Fibroblast of skin of back (primary cell): ENCODE data around the gene MMD2. TPM values are rescaled to one million over a fixed set of nuclear protein-coding genes. Genes with fewer than 3 reads are reported as not detected.
A peak's percentile ranks its signal among the peaks of the same experiment; 100 is the strongest.
"Not testable (repeated sequence)": the region's sequence is repeated elsewhere in the genome, so short reads cannot be mapped to it uniquely, and the experiment has no call there.

ENCODE experiments used
- DNase-seq: peaks from one replicate; pipeline ENCODE4 v3.0.0-alpha.2; 2013
- polyA plus RNA-seq, 2 experiments: library from polyadenylated mRNA; unstranded; fragments of 120-200 nt; gene quantifications; one replicate each; pipeline ENCODE4 v1.2.1, GENCODE V29; 2013; ENCODE audit not compliant: insufficient read length in 2 of 2

Gene MMD2, protein sequence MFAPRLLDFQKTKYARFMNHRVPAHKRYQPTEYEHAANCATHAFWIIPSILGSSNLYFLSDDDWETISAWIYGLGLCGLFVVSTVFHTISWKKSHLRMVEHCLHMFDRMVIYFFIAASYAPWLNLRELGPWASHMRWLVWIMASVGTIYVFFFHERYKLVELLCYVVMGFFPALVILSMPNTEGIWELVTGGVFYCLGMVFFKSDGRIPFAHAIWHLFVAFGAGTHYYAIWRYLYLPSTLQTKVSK
- not detected for polyA plus RNA-seq (2013, experiment 1 of 2; ENCODE audit: insufficient read length)
- not detected for polyA plus RNA-seq (2013, experiment 2 of 2; ENCODE audit: insufficient read length)

DNA sequence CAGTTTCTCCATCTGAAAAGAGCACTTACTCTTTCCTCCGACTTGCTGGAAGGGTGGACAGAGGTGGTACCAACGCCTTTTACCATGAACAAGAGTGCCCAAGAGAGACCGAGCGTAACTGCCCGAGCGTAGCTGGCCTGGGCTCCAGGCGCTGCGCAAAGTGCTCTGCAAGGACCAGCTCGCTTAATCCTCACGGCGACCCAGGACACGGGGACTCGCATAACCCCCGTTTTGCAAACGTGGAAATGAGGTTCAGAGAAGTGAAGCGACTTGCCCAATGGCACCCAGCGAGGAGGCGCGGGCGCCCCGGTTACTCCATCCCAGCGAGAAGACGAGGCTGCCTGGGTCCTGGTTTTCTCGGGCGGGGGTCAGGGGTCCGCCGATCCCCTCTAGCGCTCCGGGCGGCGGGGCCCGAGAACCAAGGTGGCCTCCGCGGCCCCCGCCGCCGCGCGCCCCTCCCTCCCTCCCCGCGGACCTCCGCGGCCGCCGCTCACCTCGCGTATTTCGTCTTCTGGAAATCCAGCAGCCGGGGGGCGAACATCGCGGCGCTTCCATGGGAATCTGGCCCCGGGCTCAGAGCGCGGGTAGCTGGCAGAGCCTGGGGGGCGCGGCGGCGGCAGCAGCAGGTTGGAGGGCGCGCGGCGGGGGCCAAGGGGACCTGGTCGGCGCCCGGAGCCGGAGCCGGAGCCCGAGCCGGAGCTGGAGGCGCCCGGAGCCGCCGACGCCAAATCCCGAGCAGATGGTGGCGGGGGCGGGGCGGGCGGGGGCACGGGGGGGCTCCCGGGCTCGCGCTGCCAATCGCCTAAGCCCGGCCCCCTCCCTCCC, at the start of gene MMD2:
TSS of gene MMD2 (minus strand) at position 711 of the 825 bp plus-strand sequence. CDS start at position 541, 170 bp downstream.
- no peak for DNase-seq

DNA sequence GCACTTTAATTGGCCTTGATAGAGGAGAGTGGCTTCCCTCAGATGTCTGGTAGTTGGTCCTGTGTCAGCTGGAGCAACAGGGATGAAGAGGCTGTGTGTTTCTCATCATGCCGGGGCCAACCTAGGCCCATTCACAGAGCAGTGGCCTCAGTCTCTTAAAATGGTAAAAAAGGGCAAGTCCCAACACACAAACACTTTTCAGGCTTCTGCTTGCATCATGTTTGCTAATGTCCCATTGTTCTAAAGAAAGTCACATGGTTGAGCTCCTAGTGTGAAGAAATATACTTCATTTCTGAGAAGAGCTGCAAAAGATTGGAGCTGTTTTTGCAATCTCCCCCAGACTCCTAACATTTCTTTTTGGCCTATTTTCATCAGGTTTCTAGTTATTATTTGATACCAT, 46.1 kb upstream of the MMD2 start:
- DNase-seq: no peak

DNA sequence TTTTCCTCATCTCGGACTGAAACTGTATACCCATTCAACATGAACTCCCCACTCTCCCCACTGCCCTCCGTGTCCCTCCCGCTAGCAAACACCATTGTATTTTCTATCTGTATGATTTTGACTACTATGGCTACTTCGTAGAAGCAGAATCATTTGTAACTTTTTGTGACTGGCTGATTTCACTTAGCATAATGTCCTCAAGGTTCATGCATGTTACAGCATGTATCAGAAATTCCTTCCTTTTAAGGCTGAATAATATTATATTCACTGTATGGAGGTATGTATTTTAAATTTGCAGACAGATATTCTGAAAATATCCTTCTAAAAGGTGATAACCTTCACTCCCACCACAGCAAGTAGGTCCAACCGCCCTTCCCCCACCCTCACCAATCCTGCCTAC, 42.9 kb upstream of the MMD2 start:
- no peak for DNase-seq

DNA sequence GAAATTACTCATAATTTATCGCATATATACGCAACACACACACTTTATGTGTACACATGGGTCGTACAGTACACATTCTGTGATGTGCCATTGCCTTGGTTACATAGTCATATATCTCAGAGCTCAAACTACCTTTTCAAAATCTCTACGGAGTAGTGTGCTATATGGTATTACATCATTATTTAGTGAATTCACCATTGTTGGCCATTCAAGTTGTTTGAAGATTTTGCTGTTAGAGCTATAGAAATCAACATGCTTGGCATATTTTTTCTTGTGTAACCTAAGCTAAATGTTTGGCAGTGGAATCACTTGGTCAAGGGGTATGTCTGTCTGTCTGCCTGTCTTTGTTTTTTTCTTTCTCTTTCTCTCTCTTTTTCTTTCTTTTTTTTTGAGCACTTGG, 42.0 kb upstream of the MMD2 start:
- no peak for DNase-seq

DNA sequence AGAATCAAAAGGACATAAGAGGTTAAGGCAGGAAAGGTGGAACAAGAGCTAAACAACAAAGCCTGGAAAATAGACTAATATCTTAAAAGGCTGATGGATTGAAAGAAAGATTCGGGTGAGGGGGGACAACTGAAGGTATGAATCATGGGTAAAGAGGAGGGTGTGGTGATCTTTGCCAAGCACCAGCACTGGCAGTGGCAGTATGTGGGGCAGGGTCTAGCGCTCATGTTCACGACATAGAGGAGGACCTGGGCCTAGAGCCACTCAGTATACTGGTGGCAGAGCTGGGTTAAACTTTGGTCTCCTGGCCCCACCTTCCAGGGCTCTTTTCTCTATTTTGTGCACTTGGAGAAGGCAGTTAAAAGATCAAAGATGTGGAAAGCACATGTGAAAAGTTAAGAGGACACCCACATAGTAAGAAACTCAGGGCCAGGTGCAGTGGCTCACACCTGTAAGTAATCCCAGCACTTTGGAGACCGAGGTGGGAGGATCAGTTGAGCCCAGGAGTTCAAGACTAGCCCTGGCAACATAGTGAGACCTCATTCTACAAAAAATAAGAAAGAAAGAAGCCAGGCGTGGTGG, 40.5 kb upstream of the MMD2 start:
- no peak for DNase-seq

DNA sequence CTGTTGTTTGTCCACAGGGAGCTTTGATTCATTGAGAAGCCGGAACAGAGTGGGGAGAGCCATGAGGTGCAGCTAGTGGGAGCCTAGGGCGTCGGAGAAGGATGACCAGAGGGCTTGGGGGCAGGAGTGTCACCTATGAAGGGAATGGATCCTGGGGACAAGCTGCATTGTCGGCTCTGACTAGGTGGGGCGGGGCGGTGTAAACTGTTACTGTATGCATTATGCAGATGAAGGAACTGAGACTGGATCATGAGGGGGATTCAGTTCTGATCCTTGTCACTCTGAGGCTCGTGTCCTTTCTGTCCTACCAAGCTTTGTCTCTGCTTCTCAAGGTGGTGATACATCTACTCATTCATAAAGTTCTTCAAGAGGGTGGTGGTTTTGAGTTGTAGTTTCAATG, 39.9 kb upstream of the MMD2 start:
- DNase-seq: no peak

DNA sequence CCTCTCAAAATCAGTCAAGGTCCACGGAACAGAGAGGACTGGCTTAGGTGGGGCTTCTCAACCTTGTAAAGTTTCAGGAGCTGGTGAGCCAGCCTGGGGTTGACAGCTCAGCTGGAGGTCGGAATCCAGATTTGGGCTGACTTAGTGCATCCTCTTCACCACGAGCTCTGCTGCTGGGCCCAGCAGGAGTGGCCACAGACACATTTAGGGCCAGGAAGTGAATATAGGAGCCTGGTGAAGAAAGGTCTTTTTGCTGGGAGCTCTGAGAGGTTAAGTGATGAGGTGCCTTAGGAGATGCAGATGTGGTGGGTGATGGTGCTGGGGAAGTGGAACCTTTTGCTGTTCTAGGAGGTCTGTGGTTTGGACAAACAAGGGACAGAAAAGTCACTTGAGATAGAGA, 39.3 kb upstream of the MMD2 start:
- no peak for DNase-seq

DNA sequence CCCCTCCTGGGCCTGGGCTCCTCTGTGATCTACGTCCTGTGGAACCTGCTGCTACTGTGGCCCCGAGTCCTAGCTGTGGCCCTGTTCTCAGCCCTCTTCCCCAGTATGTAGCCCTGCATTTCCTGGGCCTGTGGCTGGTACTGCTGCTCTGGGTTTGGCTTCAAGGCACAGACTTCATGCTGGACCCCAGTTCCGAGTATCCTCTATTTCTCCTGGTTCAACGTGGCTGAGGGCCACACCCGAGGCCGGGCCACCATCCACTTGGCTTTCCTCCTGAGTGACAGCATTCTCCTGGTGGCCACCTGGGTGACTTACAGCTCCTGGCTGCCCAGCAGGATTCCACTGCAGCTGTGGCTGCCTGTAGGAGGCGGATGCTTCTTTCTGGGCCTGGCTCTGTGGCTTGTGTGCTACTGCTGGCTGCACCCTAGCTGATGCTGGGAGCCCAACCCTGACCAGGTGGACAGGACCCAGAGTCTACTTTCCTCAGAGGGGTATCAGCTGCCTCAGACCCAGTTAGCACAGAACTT, 37.8 kb upstream of the MMD2 start:
- DNase-seq: no peak

DNA sequence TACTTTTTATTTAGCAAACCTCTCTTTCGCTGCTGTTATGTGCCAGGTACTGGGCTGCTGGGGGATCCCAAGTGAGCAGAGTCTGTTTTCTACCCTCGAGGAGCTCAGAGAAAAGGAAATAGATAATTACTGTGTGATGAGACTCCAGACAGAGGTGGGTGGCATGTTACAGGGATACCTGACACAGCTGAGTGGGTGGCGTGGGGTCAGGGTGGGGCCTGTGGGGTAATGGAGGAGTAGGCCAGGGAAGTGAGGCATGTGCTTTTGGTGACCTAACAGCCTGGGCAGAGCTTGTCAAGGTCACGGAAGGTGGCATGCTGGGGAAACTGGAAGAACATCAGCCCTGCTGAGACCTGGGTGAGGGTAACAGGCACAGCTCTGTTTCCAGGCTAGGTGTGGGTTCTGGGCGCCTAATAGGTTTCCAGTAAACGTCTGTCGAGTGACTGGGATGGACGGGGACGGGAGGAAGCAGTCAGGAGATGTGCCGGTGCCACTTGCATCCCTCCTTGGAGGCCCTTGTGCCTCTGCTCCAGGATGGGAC, 36.5 kb upstream of the MMD2 start:
- DNase-seq: no peak

DNA sequence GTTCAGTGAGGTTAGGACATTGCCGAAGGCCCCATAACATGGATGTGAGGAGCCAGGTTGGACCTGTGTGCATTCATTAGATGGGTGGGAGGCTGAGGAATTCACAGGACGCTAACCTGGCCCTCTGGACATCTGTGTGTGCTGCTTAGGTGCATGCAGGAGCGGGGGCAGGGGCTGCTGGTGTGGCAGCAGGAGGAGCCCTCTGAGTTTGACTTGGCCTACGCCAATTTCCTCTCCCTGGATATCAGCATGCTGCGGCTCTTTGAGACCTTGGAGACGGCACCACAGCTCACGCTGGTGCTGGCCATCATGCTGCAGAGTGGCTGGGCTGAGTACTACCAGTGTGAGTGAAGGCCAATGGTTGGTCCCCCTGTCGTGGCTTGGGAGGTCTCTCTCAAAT, 34.5 kb upstream of the MMD2 start:
- no peak for DNase-seq

DNA sequence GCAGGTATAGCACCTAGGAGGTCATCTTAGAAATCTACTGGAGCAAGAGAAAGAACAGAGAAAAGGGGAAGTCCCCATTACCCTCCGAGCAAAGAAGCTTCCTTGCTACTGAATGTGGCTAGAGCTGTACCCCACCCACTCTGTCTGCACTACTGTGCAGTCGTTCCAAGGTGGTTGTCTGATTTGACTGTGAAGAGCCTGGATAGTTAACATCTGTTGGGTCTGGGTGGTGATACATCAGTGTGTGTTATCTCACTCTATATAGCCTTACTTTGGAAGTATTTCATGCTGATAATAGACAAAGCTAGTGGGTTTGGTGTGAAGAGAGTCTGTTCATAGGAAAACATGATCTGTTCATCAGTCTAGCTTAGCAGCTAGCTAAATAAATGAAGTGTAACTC, 23.8 kb upstream of the MMD2 start:
- not testable (repeated sequence) for DNase-seq

DNA sequence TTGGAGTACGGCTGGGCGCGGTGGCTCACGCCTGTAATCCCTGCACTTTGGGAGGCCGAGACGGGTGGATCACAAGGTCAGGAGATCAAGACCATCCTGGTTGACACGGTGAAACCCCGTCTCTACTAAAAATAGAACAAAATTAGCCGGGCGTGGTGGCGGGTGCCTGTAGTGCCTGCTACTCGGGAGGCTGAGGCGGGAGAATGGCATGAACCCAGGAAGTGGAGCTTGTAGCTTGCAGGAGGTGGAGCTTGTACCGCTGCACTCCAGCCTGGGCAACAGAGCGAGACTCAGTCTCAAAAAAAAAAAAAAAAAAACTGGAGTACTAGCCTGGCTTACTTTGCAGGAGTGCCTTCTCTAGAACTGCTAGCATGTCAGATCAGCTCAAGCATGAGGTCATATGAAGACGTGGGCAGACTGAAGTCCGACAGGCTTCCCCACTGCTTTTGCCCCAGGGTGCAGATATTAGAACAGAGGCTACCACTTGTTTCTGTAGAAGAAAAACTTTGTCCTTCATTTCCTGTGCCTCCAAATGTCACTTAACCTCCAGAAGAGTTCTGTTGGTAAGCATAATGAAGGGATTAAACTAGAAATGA, 22.4 kb upstream of the MMD2 start:
- not testable (repeated sequence) for DNase-seq

DNA sequence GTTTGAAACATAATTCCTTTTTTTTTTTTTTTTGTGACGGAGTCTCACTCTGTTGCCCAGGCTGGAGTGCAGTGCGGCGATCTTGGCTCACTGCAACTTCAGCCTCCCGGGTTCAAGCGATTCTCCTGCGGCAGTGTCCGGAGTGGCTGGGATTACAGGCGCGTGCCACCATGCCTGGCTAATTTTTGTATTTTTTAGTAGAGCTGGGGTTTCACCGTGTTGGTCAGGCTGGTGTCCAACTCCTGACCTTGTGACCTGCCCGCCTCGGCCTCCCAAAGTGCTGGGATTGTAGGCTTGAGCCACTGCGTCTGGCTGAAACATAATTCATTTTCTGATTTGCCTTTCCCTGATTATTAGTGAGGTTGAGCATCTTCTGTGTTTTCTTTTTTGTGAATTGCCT, 16.6 kb upstream of the MMD2 start:
- not testable (repeated sequence) for DNase-seq

DNA sequence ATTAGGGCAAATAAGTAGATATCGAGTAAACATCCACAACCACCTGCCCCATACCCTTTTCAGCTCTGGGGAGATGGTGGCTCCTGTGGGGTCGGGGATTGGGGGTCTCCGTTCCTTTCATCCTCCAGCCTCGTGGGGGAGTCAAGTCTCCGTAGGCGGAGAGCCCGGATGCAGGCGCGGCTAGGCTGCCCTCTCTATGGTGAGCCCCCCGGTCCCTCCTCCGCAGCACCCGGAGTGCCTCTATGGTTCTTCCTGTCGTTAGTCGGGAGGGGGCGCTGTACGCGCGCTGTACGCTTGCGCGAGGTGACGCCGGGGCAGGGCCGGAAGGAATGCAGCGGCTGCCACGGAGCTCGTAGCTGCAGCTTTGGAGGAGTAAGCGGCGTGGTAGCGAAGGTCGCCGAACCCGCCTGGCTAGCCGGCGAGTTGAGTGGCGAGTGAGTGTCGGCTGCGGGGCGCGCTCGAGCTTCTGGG, 14.8 kb upstream of the MMD2 start:
- DNase-seq: peak; percentile 91

DNA sequence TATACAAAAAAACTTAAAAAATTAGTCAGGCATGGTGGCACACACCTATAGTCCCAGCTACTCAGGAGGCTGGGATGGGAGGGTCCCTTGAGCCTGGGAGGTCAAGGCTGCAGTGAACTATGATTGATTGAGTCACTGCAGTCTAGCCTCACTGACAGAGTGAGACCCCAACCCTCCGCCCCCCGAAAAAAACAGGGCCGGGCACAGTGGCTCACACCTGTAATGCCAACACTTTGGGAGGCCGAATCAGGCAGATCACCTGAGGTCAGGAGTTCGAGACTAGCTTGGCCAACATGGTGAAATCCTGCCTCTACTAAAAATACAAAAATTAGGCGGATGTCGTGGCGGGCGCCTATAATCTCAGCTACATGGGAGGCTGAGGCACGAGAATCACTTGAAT, 13.5 kb upstream of the MMD2 start:
- DNase-seq: not testable (repeated sequence)

DNA sequence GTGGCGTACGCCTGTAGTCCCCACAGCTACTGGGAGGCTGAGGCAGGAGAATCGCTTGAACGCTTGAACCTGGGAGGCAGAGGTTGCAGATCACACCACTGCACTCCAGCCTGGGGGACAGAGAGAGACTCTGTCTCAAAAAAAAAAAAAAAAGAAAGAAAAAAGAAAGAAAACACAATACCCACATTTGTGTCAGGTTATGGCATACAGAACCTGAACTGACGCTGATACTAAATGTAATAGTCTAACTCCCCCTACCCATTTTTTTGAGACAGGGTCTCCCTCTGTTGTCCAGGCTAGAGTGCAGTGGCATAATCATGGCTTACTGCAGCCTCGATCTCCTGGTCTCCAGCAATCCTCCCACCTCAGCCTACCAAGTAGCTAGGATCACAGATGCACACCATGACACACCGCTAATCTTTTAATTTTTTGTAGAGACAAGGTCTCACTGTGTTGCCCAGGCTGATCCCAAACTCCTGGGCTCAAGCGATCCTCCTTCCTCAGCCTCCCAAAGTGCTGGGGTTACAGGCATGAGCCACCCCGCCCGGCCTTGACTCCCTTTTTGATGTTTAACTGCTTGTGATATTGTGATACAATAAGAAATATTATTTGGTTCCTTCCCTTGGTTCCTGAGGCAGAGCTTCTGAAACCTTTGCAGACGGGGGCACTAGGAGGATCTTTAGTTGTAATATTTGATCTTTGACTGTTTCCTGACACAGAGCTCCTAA, 6.5 kb upstream of the MMD2 start:
- DNase-seq: no peak

DNA sequence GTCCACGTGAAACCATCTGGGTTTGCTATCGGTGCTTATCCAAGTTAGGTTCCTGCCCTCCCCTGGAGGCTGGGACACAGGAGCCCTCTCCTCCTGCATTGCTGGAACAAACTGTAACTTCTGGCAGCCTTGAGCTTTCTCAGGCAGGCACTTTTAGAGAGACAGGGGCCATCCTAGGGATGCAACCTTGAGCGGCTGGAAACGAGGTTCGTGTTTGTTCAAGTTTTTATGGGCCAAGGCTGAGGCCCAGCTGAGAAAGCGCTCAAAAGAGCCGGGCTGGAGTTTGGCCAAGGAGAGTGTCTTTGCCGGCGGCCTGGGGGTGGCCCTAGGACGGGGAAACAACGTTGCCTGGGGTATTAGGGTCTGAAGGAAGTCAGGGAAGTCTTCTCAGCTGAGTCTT, 5.5 kb upstream of the MMD2 start:
- DNase-seq: no peak

DNA sequence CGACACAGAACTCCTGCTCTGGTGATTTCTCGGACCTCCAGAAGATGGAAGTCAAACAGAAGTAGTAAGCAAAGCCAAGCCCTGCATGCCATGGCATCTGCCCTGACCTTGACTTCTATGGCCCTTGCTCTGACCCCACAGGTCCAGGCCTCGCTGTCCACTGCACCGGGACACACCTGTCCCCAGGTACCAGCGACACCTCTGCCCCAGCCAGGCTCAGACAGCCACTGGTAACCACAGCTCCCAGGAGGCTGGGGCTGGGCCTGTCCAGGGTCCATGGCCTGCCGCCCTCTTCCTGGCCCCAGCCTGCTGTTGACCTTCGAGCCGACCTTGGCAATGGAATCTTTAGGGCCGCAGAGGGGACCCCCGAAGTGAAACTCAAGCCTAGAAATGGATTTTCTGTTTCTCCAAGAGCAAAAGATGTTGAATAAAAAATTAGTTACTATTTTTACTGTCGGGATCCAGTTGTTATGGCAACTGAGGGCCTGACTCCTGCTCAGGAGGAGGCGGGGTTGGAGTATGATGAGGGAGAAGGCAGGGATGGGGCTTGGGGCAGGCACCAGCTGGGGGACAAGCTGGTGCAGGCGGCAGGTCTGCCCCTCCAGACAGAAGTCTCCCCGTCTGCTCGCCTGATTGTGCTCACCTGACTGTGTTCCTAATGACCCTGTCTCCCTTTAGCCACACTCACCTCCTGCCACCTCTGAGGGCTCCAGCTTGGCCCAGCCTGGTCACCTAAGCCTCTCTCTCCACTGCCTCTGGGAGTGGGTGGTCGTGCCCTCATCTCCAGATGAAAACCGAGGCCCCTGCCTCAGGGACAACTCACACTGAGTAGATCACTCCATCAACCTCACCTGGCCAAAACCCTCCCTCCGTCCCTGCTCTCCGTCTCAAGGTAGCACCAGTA, 4.1 kb upstream of the MMD2 start:
- DNase-seq: no peak

DNA sequence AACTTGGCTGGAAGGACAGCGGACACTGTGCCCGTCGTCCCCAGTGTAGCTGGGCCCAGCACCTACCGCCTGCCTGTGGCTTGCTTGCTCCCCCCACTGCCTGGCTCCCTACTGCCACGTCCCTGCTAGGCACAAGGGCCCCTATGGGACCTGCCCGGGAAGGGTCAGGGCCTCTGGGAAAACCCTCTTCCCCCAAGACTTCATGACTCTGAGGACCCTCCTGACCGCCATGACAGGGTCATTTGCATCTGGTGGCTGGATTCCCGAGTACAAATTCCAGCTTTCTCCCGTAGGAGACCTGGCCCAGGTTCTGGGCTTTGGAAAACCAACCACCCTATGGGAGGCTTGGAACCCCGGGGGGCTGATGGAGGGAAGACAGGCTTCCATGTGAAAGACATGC, 1.4 kb upstream of the MMD2 start:
- no peak for DNase-seq

DNA sequence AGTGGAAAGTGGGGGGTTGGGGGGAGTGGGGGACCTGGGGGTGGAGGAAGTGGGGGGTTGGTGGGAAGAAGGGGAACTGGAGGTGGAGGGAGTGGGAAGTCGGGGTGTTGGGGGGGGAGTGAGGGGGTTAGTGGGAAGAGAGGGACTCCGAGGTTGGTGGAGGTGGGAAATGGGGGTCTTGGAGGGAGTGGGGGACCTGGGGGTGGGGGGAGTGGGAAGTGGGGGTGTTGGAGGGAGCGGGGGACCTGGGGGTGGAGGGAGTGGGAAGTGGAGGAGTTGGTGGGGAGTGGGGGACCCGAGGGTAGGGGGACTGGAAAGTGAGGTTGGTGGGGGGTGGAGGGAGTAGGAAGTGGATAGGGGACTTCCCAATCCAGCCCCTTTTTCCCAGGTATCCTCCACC, 906 bp upstream of the MMD2 start:
- no peak for DNase-seq

DNA sequence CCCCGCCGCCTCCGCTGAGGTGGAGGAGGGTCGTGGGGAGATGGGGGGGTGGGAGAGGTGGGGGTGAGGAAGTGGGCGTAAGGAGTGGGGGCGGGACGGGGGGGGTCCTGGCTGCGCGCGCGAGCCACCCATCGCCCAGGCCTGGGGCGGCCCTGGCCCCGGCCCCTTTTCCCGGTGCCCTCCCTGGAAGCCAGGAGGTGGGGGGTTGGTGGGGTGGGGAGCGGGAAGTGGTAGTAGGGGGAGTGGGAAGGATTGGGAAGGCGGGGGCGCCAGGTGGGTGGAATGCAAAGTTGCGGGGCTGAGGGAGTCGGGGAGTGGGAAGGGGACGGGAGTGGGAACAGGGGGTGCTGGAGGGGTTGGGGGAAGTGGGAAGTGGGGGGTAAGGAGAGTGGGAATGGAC, 319 bp upstream of the MMD2 start:
- DNase-seq: no peak
